AG09309 (cell line): Measurements from ENCODE around the gene FOXI1.

Experiments used
- DNase-seq: peaks from one replicate; pipeline ENCODE4 v3.0.0-alpha.2; 2010; ENCODE audit warnings: low read depth
- H3K4me3 ChIP-seq: 2 replicates; pipeline ENCODE4 v1.5.1; 2011; ENCODE audit warnings: mild to moderate bottlenecking, low read depth, low read length, moderate library complexity; ENCODE audit not compliant: control insufficient read depth
- CTCF ChIP-seq: IDR thresholded peaks from 2 replicates; pipeline ENCODE4 v1.5.1; 2011; ENCODE audit warnings: mild to moderate bottlenecking, low read depth, low read length, inconsistent platforms; ENCODE audit not compliant: insufficient read depth, control insufficient read depth; ENCODE audit errors: missing control alignments

FOXI1 gene

GRCh38 chr5:170121321-170121720 is 15.6 kb downstream of the FOXI1 start:
- no peak for TF ChIP-seq CTCF
- H3K4me3 ChIP-seq = no peak overlapping the region
- peak; percentile 2 for DNase-seq

GRCh38 chr5:170126061-170126460 is 20.4 kb downstream of the FOXI1 start:
- TF ChIP-seq CTCF = no peak
- DNase-seq = no peak
- H3K4me3 ChIP-seq = no peak overlapping the region

GRCh38 chr5:170126626-170127025 is 20.9 kb downstream of the FOXI1 start:
- DNase-seq = no peak
- no peak for TF ChIP-seq CTCF
- H3K4me3 ChIP-seq = no peak overlapping the region

- TF ChIP-seq CTCF = no peak
Measured at GRCh38 chr5:170131235-170131634, 25.5 kb downstream of the FOXI1 start.

GRCh38 chr5:170132269-170132975 is 26.7 kb downstream of the FOXI1 start:
- no peak for TF ChIP-seq CTCF
- H3K4me3 ChIP-seq = no peak overlapping the region
- DNase-seq = peak; percentile 62

More at GRCh38 chr5:170131235-170131634, 25.5 kb downstream of the FOXI1 start:
- no peak for DNase-seq
- no peak overlapping the region for H3K4me3 ChIP-seq

GRCh38 chr5:170132976-170133448 is 27.3 kb downstream of the FOXI1 start:
- DNase-seq = no peak
- no peak for TF ChIP-seq CTCF
- H3K4me3 ChIP-seq = no peak overlapping the region

- H3K4me3 ChIP-seq = no peak overlapping the region
- no peak for TF ChIP-seq CTCF
- DNase-seq = no peak
Measured at GRCh38 chr5:170135796-170136490, 30.2 kb downstream of the FOXI1 start.
